ENCODE measurements around the gene TTLL9.

Gene TTLL9

GRCh38 chr20:31843881-31844280, 26.6 kb upstream of the TTLL9 start:
- no peak for TF ChIP-seq ZFX (IDR thresholded peaks at IDR 0.05)
- TF ChIP-seq, protein P1, sequence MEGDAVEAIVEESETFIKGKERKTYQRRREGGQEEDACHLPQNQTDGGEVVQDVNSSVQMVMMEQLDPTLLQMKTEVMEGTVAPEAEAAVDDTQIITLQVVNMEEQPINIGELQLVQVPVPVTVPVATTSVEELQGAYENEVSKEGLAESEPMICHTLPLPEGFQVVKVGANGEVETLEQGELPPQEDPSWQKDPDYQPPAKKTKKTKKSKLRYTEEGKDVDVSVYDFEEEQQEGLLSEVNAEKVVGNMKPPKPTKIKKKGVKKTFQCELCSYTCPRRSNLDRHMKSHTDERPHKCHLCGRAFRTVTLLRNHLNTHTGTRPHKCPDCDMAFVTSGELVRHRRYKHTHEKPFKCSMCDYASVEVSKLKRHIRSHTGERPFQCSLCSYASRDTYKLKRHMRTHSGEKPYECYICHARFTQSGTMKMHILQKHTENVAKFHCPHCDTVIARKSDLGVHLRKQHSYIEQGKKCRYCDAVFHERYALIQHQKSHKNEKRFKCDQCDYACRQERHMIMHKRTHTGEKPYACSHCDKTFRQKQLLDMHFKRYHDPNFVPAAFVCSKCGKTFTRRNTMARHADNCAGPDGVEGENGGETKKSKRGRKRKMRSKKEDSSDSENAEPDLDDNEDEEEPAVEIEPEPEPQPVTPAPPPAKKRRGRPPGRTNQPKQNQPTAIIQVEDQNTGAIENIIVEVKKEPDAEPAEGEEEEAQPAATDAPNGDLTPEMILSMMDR (conservative IDR thresholded peaks at IDR 0.05): no peak
- H3K27ac ChIP-seq: no peak overlapping the region

DNA sequence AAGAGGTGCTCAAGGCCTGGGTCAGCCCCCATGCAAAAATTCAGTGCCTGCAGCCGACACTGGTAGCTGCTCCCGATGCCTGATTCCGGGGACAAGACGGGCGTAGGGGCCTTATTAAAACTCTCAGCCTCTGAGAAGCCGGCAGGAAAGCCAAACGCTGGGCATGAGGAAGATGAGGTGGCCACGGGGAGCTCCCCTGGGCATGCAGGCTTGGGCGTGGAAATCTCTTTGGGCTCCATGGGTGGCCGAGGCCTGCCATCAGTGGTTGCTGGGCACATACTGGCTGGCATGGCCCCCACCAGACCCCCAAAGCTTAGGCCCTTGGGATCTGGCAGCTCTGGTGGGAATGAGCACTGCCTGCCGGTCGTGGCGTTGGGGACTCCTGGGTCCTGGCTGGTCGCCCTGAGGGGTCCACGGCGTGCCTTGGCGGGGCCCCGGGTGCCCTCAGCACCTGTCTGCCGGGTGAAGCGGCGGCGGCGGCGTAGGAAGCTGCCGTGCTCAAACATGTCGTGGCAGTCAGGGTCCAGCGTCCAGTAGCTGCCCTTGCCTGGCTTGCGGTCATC, 25.6 kb upstream of the TTLL9 start:
- H3K27ac ChIP-seq: no peak overlapping the region
- TF ChIP-seq, protein P1 (conservative IDR thresholded peaks at IDR 0.05): no peak
- no peak for TF ChIP-seq ZFX (IDR thresholded peaks at IDR 0.05)

- TF ChIP-seq, protein P1 (conservative IDR thresholded peaks at IDR 0.05): no peak
- TF ChIP-seq ZFX (IDR thresholded peaks at IDR 0.05): no peak
- no peak within 1 kb of the TSS for H3K27ac ChIP-seq
Observed at GRCh38 chr20:31845300-31845863, 25.1 kb upstream of the TTLL9 start, which contains the start of gene FOXS1. FOXS1 (minus strand) TSS chr20:31845604; CDS start chr20:31845542, 62 bp downstream.

- no peak overlapping the region for H3K27ac ChIP-seq
- no peak for TF ChIP-seq ZFX (IDR thresholded peaks at IDR 0.05)
- TF ChIP-seq, protein P1 (conservative IDR thresholded peaks at IDR 0.05): peak; percentile 76
Observed at GRCh38 chr20:31846793-31847138, 23.7 kb upstream of the TTLL9 start.

DNA sequence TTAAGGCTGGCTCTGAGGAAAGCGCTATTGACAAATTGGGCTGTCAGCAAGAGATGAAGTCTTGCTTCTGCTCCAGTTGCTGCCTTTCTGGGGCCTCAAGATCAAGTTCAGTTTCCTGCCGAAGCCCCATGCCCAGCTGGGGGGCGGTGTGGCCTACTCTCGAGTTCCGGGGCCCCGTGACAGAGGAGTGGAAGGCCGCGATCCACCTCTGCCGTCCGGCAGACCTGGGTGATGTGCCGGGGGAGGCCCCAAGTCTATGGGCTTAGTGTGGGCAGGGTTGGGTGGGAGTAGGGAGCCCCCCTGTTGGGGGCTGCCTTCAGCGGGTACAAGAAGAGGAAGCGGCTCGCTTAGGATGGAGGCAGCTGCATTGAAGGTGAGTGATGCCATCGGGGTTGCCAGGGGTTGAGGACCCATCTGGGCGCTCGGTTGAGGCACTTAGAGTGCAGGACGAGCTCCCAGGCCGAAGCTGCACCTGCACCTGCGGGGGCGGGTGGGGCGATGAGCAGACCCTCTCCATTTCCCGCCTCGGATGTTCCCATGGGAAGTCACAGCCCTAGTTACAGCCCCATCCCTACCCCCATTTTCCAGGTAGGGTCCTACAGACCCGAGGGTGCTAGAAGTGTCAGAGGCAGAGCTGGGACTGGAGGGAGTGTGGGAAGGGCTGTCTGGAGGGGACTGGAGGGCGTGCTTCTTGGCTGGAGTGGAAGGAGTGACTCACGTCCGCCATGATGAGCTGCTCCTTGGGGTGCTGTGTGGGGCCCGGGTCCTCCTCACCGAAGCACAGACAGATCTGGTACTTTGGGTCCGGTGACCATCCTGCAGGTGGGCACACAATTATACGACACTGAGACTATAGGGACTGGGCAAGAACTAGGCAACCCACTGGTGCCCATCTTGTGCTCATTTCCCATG, 22.1 kb upstream of the TTLL9 start:
- TF ChIP-seq, protein P1 (conservative IDR thresholded peaks at IDR 0.05): no peak
- TF ChIP-seq ZFX (IDR thresholded peaks at IDR 0.05): no peak
- no peak overlapping the region for H3K27ac ChIP-seq

GRCh38 chr20:31849306-31849930, 21.0 kb upstream of the TTLL9 start:
- TF ChIP-seq, protein P1 (conservative IDR thresholded peaks at IDR 0.05): no peak
- H3K27ac ChIP-seq: no peak overlapping the region
